ENCODE measurements around the gene PRRC2A.
A peak's percentile ranks its signal among the peaks of the same experiment; 100 is the strongest.

The PRRC2A gene

DNA sequence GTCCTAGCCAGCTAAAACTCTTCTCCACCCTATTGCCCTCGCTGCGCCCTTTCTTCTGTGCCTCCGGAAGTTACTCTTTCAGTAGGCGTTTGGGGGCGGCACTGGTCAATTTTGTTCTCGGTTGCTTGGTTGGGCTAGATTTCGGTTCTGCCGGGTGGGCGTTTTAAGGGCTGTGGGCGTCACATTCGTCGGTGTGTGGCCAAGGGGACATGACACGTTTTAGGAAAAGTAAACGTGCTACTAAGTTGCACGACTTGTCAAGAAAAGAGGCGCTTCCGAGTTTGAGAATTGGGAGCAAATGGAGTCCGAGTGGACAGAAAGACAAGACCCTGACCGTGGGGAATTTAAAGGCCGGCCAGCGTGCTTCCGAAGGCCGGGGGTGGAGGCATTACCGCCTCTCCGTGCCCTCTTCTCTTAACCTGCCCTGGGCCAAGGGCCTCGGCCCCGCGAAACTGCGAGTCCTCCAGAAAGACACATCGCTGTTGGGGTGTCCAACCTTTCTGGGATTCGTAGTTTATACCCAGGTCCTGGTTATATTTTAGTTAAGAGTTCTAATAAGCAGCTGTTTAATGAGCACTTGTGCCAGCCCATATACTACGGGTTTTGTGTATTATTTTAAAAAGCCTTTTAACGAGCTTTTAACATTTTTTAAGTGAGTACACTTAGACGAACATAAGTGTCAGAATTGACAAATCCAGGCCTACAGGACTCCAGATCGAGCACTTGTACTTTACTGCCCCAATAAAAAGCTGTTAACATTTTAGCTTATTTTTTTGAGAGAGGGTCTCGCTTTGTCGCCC lies 32.6 kb downstream of the PRRC2A start:
- DNase-seq = peak; percentile 92

DNA sequence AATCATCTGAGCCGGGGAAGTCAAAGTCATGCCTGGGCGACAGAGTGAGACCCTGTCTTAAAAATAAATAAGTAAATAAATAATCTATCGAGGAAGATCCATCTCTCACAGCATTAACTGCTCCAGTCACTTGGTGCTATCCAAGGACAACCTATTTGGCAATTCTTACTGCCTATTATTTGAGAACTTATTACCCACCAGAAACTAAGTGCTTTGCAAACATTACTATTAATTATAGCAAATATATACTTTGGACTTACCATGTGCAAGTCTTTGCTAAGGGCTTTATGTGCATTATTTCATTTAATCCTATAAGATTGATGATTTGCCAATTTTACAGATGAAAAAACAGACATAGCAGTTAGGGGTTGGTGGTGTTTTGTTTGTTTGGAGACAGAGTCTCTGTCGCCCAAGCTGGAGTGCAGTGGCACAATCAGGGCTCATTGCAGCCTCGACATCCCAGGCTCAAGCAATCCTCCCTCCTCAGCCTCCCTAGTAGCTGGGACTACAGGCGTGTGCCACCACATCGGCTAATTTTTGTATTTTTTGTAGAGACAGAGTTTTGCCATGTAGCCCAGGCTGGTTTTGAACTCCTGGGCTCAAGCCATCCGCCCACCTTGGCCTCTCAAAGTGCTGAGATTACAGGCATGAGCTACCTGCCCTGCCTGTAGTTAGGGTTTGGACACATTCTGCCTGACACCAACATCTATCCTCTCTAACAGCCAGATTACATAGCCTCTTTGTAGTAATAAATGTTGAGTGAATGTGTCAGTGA lies 34.2 kb downstream of the PRRC2A start:
- no peak for DNase-seq

- no peak for DNase-seq
Observed at GRCh38 chr6:31655349-31656237, 35.1 kb downstream of the PRRC2A start, which contains the start of gene APOM. APOM (plus strand) TSS chr6:31655894; CDS start chr6:31655967, 73 bp downstream.

DNA sequence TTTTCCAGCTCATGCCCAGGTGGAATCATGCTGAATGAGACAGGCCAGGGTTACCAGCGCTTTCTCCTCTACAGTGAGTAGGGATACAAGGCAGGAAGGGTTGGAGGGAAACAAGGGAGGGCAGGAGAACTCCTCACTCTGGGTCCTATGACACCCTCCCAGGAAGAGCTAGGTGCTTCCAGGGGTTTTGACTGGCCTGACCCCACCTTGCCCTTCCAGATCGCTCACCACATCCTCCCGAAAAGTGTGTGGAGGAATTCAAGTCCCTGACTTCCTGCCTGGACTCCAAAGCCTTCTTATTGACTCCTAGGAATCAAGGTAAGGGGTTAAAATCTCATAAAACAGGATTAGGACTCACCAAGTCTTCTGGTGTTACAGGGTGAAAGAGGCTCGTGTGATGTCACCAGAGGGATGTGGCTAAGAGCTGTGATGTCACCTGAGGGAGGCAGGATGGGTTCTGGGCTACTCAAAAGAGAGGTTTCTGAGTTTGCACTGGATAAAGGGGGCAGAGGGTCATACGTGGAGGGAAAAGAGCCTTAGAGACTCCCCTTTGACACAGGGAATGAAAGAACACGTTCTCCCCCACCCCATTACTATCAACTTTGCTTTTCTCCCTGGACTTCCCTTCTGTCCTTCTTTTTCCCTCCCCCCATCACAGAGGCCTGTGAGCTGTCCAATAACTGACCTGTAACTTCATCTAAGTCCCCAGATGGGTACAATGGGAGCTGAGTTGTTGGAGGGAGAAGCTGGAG lies 37.1 kb downstream of the PRRC2A start:
- DNase-seq = peak; percentile 45

DNA sequence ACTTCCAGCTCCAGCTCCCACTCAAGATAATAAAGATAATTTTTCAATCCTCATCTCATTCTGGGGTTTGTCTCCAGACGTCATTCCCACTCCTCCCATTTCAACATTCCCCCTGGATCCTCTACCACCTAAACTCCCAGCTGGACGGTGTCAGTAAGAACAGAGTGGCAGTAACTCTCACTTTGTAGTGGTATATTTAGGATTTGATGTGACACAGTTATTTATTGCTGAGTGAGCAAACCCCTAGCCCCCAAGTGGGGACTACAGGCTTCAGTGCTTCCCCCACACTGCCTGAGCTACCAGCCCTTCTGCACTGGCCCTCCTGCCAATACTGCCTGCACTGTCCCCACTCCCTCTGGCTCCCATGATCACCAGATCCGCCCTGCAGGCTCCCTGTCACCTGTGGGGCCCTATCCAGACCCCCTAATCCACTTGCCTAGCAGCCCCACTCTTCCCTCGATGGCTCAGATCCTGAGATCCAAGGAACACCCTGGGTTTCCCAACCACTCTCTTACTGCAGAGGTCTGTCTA lies 37.7 kb downstream of the PRRC2A start:
- DNase-seq = no peak

- DNase-seq = no peak
Observed at GRCh38 chr6:31658983-31659648, 38.6 kb downstream of the PRRC2A start.

DNA sequence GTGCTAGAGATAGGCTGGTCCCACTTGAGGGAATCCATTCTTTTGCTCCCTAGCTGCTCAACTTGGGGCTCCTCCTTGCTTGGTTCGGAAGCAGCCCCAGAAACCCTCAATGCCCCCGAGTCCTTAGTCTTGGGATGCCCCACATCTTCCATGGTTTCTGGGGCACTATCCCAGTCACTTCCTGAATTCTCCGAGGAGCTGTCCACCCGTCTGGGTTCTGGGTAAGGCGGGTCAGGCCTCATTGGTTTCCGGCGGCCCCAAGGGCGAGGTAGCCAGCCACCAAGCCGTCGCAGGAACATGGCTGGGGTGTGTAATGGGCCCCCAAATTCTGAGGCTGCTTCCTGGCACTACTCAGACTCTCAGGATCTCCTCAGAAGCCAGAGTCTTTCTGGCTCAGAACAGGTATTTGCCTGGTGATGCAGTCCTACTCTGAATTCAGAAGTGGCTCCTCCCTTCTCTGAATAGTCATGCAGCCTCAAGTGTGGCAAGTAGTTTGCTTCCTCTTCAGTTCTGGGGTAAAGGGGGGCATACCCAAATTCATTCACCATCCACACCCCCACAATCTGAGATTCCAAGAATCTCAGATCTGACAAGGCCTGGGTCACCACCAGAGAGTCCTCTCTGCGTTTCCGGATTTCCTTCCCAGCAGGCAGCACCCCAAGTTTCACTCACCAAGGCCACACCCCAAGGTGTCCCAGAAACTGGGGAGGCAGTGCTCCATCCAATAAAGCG lies 39.3 kb downstream of the PRRC2A start:
- DNase-seq = peak; percentile 52

GRCh38 chr6:31660381-31661261 lies 40.1 kb downstream of the PRRC2A start, which contains the start of gene C6orf47:
C6orf47 (minus strand) TSS chr6:31660778; CDS start chr6:31659947, 831 bp downstream.
- peak; percentile 88 for DNase-seq

- no peak for DNase-seq
Observed at GRCh38 chr6:31661262-31662123, 41.0 kb downstream of the PRRC2A start.

GRCh38 chr6:31662124-31662723 lies 41.7 kb downstream of the PRRC2A start:
- no peak for DNase-seq

- DNase-seq = no peak
Observed at GRCh38 chr6:31663126-31663960, 42.8 kb downstream of the PRRC2A start.

DNA sequence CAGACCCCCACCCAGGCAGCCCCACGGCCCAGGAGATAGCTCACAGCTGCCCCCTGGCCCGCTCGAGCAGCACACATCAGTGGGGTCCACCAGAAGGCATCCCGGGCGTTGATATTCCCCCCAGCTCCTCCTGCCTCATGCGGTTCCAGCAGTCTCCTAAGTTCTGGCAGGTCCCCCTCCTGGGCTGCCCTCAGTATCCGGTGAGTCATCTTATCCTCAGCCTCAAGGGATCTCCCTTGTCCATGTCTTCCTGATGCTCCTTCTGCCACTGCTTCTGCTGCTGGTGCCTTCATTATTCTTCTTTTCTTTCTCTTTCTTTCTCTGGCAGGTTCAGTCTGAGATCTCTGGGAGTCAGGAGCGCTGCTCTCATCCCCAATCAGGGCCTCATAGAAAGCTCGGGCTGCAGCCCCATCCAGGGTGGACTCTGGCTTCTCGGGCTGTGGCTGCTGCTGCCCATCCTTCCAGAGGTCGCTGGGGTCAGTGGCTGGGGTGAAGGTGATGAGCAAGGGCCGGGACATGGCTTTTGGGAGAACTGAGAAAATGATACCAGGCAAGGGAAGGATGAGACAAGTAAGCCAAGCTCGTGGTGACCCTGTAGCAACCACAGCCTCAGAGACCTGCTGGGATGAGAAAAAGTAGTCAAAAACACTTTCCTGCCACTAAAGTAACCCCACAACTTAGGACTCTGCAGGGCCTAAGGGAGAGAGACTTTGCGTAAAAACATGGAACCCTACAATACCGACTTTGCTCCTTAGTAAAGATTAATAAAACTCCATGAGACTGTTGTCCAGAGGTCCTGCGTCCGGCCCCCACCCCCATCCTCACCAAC lies 43.7 kb downstream of the PRRC2A start:
- peak; percentile 22 for DNase-seq

GRCh38 chr6:31664790-31665500 lies 44.4 kb downstream of the PRRC2A start, which contains the start of gene GPANK1:
GPANK1 (minus strand) TSS chr6:31664997; CDS start chr6:31664478, 519 bp downstream.
- peak; percentile 95 for DNase-seq

GRCh38 chr6:31665501-31666336 lies 45.2 kb downstream of the PRRC2A start, which contains the start of gene CSNK2B:
CSNK2B (plus strand) TSS chr6:31666080; CDS start chr6:31666832, 752 bp downstream.
- peak; percentile 99 for DNase-seq

Data from activated CD4-positive, alpha-beta T cell treated with anti-CD3 and anti-CD28 coated beads, Interleukin-10, Interleukin-2, amounts not matched to agents 100 ng/mL and 50 ng/mL, durations not matched to agents 16 hours and 8 hours (primary cell).